CD14-positive monocyte (primary cell): ENCODE data around the gene ANTXR1. TPM values are rescaled to one million over a fixed set of nuclear protein-coding genes. Genes with fewer than 3 reads are reported as not detected.

Source experiments
- DNase-seq, 3 donors: peaks; one replicate each; pipeline ENCODE4 v3.0.0-alpha.2; 2011 to 2022
- H2AFZ ChIP-seq: 2 replicates; pipeline ENCODE4 v1.6.0; 2012; ENCODE audit warnings: mild to moderate bottlenecking, low read depth, low read length, inconsistent platforms; ENCODE audit not compliant: insufficient read depth, poor library complexity, severe bottlenecking
- H3K27ac ChIP-seq, 2 donors: 1 replicate in 1 of 2; 2 replicates in 1 of 2; pipeline ENCODE4 v1.5.1; 2012 to 2013; ENCODE audit warnings: low read length in 2 of 2, control low read depth in 1 of 2, inconsistent platforms in 1 of 2, low read depth in 1 of 2, mild to moderate bottlenecking in 1 of 2
- H3K27me3 ChIP-seq, 2 donors: one replicate each; pipeline versions ENCODE4 v1.6.0 to v1.6.1; 2011 to 2013; ENCODE audit warnings: low read length in 2 of 2; ENCODE audit not compliant: control insufficient read depth in 2 of 2, insufficient read depth in 2 of 2
- H3K36me3 ChIP-seq, 2 donors: replicated peaks in 1 of 2; 1 replicate in 1 of 2; 2 replicates in 1 of 2; pipeline versions ENCODE4 v1.5.1 to v1.6.1; 2012 to 2013; ENCODE audit warnings: low read length in 2 of 2, control low read depth in 1 of 2, inconsistent platforms in 1 of 2, mild to moderate bottlenecking in 1 of 2; ENCODE audit not compliant: insufficient read depth in 2 of 2, control insufficient read depth in 1 of 2
- H3K4me1 ChIP-seq, 2 donors: 1 replicate in 1 of 2; 2 replicates in 1 of 2; pipeline versions ENCODE4 v1.5.1 to v1.6.1; 2012 to 2013; ENCODE audit warnings: low read length in 2 of 2, control low read depth in 1 of 2, inconsistent platforms in 1 of 2, mild to moderate bottlenecking in 1 of 2, moderate library complexity in 1 of 2; ENCODE audit not compliant: insufficient read depth in 2 of 2, control insufficient read depth in 1 of 2
- H3K4me2 ChIP-seq: replicated peaks from 2 replicates; pipeline ENCODE3; 2012; ENCODE audit warnings: low read length, moderate library complexity, mild to moderate bottlenecking; ENCODE audit not compliant: poor library complexity, severe bottlenecking; ENCODE audit errors: extremely low read depth
- H3K4me3 ChIP-seq, 3 experiments: fragments of 200-600 bp in 1 of 3; sonication (generic) in 1 of 3; replicated peaks in 1 of 3; 1 replicate in 2 of 3; 2 replicates in 1 of 3; pipeline ENCODE4 v1.5.1; 2011 to 2013; ENCODE audit warnings: low read length in 3 of 3, mild to moderate bottlenecking in 3 of 3, control low read depth in 2 of 3, low read depth in 2 of 3, inconsistent platforms in 1 of 3, moderate library complexity in 1 of 3
- H3K79me2 ChIP-seq: 2 replicates; pipeline ENCODE4 v1.6.0; 2012; ENCODE audit warnings: mild to moderate bottlenecking, control low read depth, inconsistent platforms, low read length, moderate library complexity; ENCODE audit not compliant: insufficient read depth
- H3K9ac ChIP-seq: 2 replicates; pipeline ENCODE4 v1.6.0; 2017; ENCODE audit warnings: low read length, mild to moderate bottlenecking; ENCODE audit not compliant: insufficient read depth, poor library complexity, severe bottlenecking
- H3K9me3 ChIP-seq, 2 donors: replicated peaks in 1 of 2; 1 replicate in 1 of 2; 2 replicates in 1 of 2; pipeline versions ENCODE4 v1.5.1 to v1.6.1; 2012 to 2013; ENCODE audit warnings: low read length in 2 of 2, control low read depth in 1 of 2; ENCODE audit not compliant: control insufficient read depth in 1 of 2, insufficient read depth in 1 of 2
- H4K20me1 ChIP-seq: 2 replicates; pipeline ENCODE4 v1.6.0; 2012; ENCODE audit warnings: mild to moderate bottlenecking, low read length, control low read depth, moderate library complexity; ENCODE audit not compliant: insufficient read depth
- H3K27ac Mint-ChIP-seq, 7 donors: one replicate each; pipeline ENCODE4 v1.8.0; 2020; ENCODE audit warnings: mild to moderate bottlenecking in 7 of 7, mixed read lengths in 7 of 7, moderate library complexity in 6 of 7, inconsistent platforms in 2 of 7
- H3K27me3 Mint-ChIP-seq, 3 donors: one replicate each; pipeline ENCODE4 v1.8.0; 2021 to 2022; ENCODE audit warnings: low read depth in 3 of 3, mild to moderate bottlenecking in 3 of 3, mixed read lengths in 3 of 3, moderate library complexity in 3 of 3, inconsistent platforms in 1 of 3
- H3K36me3 Mint-ChIP-seq, 2 donors: one replicate each; pipeline ENCODE4 v1.8.0; 2020; ENCODE audit warnings: mixed read lengths in 2 of 2, inconsistent platforms in 1 of 2, mild to moderate bottlenecking in 1 of 2
- H3K4me1 Mint-ChIP-seq: one replicate; pipeline ENCODE4 v1.8.0; 2020; ENCODE audit warnings: mild to moderate bottlenecking, mixed read lengths
- H3K4me3 Mint-ChIP-seq, 2 donors: one replicate each; pipeline ENCODE4 v1.8.0; 2020; ENCODE audit warnings: mild to moderate bottlenecking in 2 of 2, mixed read lengths in 2 of 2, moderate library complexity in 1 of 2
- H3K9me3 Mint-ChIP-seq, 7 donors: one replicate each; pipeline ENCODE4 v1.8.0; 2020 to 2022; ENCODE audit warnings: mixed read lengths in 7 of 7, mild to moderate bottlenecking in 6 of 7, moderate library complexity in 6 of 7, inconsistent platforms in 2 of 7
- CTCF ChIP-seq: fragments of 200-600 bp; IDR thresholded peaks from one replicate; pipeline ENCODE4 v1.8.0; 2022; ENCODE audit warnings: antibody characterized with exemption, mild to moderate bottlenecking
- WGBS: methylation state at CpG from one replicate; pipeline ENCODE4 v1.1.5; 2013; ENCODE audit warnings: missing lambda C conversion rate; ENCODE audit not compliant: insufficient coverage; 5-methylcytosine and 5-hydroxymethylcytosine counted together
- intact Hi-C, 2 donors: fragments of 100-400 bp; cut with micrococcal nuclease; formaldehyde crosslinking; loops; one replicate each; pipeline versions ENCODE4 v1.15.0 to v1.15.1; 2023
- polyA plus RNA-seq, 3 donors: library from polyadenylated mRNA; depleted of rRNA in 1 of 3; unstranded in 2 of 3; stranded (reverse) in 1 of 3; fragments of 300-500 nt in 2 of 3; fragments of >200 nt in 1 of 3; fragmentation: Illumina TruSeq in 2 of 3; gene quantifications; 1 replicate in 2 of 3; 2 replicates in 1 of 3; pipeline ENCODE4 v1.2.3, GENCODE V29; 2012 to 2021

ANTXR1 gene
- polyA plus RNA-seq, 3 donors: not detected

- H3K27ac ChIP-seq: no peak overlapping the region
Measured at GRCh38 chr2:69205076-69205475, 192.1 kb downstream of the ANTXR1 start.

GRCh38 chr2:69205491-69205890, 192.5 kb downstream of the ANTXR1 start:
- DNase-seq: no peak
- intact Hi-C loops: loop anchor here in 1 of 2 donors (10.0 kb wide), 1 partner anchor 111 kb away; no protein-coding TSS in a partner anchor
- TF ChIP-seq CTCF: no peak
- Mint-ChIP-seq H3K4me1 (peaks cover 4% of the 10 kb centered on the region), H3K27me3 (peaks cover 0 to 4% (median 0%) of the 10 kb centered on the region in 3 donors), H3K9me3 (peaks cover 0 to 5% (median 0%) of the 10 kb centered on the region in 7 donors), H3K27ac (no peak overlapping the region), H3K4me3 (no peak overlapping the region), H3K36me3 (no peaks in the 10 kb centered on the region)
- H3K4me3 ChIP-seq: no peak overlapping the region
- no peak overlapping the region for H3K27ac ChIP-seq
- WGBS: no CpG with 5 or more reads among the region's 2 CpGs
- no peaks in the 10 kb centered on the region for H4K20me1 ChIP-seq
- no peak overlapping the region for H3K9ac ChIP-seq
- H3K79me2 ChIP-seq: no peaks in the 10 kb centered on the region
- H3K36me3 ChIP-seq: no peaks in the 10 kb centered on the region
- H2AFZ ChIP-seq: no peak overlapping the region
- no peaks in the 10 kb centered on the region for H3K9me3 ChIP-seq
- no peak overlapping the region for H3K4me2 ChIP-seq
- peaks cover 12 to 21% of the 10 kb centered on the region in 2 donors for H3K4me1 ChIP-seq
- no peaks in the 10 kb centered on the region for H3K27me3 ChIP-seq

More at GRCh38 chr2:69205076-69205475, 192.1 kb downstream of the ANTXR1 start:
- Histone ChIP-seq H3K4me1 (peaks cover 16 to 25% of the 10 kb centered on the region in 2 donors), H3K4me3 (no peak overlapping the region), H3K9me3 (no peaks in the 10 kb centered on the region), H3K79me2 (no peaks in the 10 kb centered on the region), H4K20me1 (no peaks in the 10 kb centered on the region), H3K9ac (no peak overlapping the region), H2AFZ (no peak overlapping the region), H3K27me3 (no peaks in the 10 kb centered on the region), H3K4me2 (no peak overlapping the region), H3K36me3 (no peaks in the 10 kb centered on the region)
- Mint-ChIP-seq H3K27me3 (peaks cover 0 to 4% (median 0%) of the 10 kb centered on the region in 3 donors), H3K4me3 (no peak overlapping the region), H3K27ac (no peak overlapping the region), H3K9me3 (peaks cover 0 to 5% (median 0%) of the 10 kb centered on the region in 7 donors), H3K4me1 (peaks cover 4% of the 10 kb centered on the region), H3K36me3 (no peaks in the 10 kb centered on the region)
- intact Hi-C loops: loop anchor here in 1 of 2 donors (10.0 kb wide), 1 partner anchor 110 kb away; no protein-coding TSS in a partner anchor
- 100% methylated on average over 1 of the region's 2 CpGs for WGBS
- DNase-seq: no peak
- no peak for TF ChIP-seq CTCF
